Lung (tissue), 12 donors: ENCODE data around the gene TK2. TPM values are rescaled to one million over a fixed set of nuclear protein-coding genes. Genes with fewer than 3 reads are reported as not detected.

ENCODE experiments used
- ATAC-seq: fragments of 200-7000 bp; cut with Tn5 transposase; one replicate; pipeline ENCODE4 v1.9.1; 2020; ENCODE audit warnings: moderate number of reproducible peaks; ENCODE audit not compliant: insufficient read depth, low FRiP score
- DNase-seq, 3 donors: peaks; one replicate each; pipeline ENCODE4 v3.0.0-alpha.2; 2013 to 2017
- H3K27ac ChIP-seq, 2 donors: one replicate each; pipeline ENCODE4 v1.5.1; 2013; ENCODE audit warnings: mild to moderate bottlenecking in 2 of 2, moderate library complexity in 2 of 2, control low read depth in 1 of 2, inconsistent platforms in 1 of 2, low read depth in 1 of 2, low read length in 1 of 2
- H3K27me3 ChIP-seq, 3 donors: one replicate each; pipeline ENCODE4 v1.5.1; 2013; ENCODE audit warnings: low read length in 2 of 3; ENCODE audit not compliant: control insufficient read depth in 3 of 3, insufficient read depth in 3 of 3
- H3K36me3 ChIP-seq, 4 donors: one replicate each; pipeline ENCODE4 v1.5.1; 2013; ENCODE audit warnings: low read length in 4 of 4, mild to moderate bottlenecking in 1 of 4, moderate library complexity in 1 of 4; ENCODE audit not compliant: control insufficient read depth in 4 of 4, insufficient read depth in 4 of 4
- H3K4me1 ChIP-seq, 5 donors: one replicate each; pipeline ENCODE4 v1.5.1; 2013; ENCODE audit warnings: low read length in 5 of 5, mild to moderate bottlenecking in 2 of 5, moderate library complexity in 1 of 5; ENCODE audit not compliant: control insufficient read depth in 5 of 5, insufficient read depth in 5 of 5
- H3K4me3 ChIP-seq: one replicate; pipeline ENCODE4 v1.5.1; 2013; ENCODE audit warnings: mild to moderate bottlenecking, control low read depth, moderate library complexity
- H3K9ac ChIP-seq, 2 donors: one replicate each; pipeline ENCODE4 v1.5.1; 2013; ENCODE audit warnings: low read length in 2 of 2, control low read depth in 1 of 2; ENCODE audit not compliant: insufficient read depth in 1 of 2
- H3K9me3 ChIP-seq, 4 donors: one replicate each; pipeline ENCODE4 v1.5.1; 2013; ENCODE audit warnings: low read length in 3 of 4, mild to moderate bottlenecking in 1 of 4, moderate library complexity in 1 of 4; ENCODE audit not compliant: control insufficient read depth in 4 of 4, insufficient read depth in 3 of 4
- WGBS, 2 donors: extraction: QIAGEN DNeasy Blood & Tissue Kit; methylation state at CpG; one replicate each; pipeline ENCODE4 v1.1.7; 2013; 5-methylcytosine and 5-hydroxymethylcytosine counted together
- polyA plus RNA-seq, 2 donors: library from polyadenylated mRNA; stranded (reverse); fragments of 200-250 nt; gene quantifications; one replicate each; pipeline ENCODE4 v1.2.1, GENCODE V29; 2013
- total RNA-seq, 2 donors: library from RNA; depleted of rRNA in 1 of 2; stranded (reverse); fragments of >200 nt in 1 of 2; gene quantifications; one replicate each; pipeline ENCODE4 v1.2.1, GENCODE V29; 2014 to 2021
- TF ChIP-seq, protein P1 (sequence below): IDR thresholded peaks from 2 replicates; pipeline ENCODE4 v1.5.1; 2012; ENCODE audit warnings: mild to moderate bottlenecking; ENCODE audit errors: control extremely low read depth, extremely low read depth
- donor health status: control.
- donor health status: control.
- donor health status: Bipolar disorder and iron deficiency.
- donor health status: healthy.
- donor health status: DM: yes; HTN: yes; CAD: no.

TK2 gene
- total and polyA plus RNA-seq, 4 donors = 13.1 to 37.7 (median 25.0) TPM

DNA sequence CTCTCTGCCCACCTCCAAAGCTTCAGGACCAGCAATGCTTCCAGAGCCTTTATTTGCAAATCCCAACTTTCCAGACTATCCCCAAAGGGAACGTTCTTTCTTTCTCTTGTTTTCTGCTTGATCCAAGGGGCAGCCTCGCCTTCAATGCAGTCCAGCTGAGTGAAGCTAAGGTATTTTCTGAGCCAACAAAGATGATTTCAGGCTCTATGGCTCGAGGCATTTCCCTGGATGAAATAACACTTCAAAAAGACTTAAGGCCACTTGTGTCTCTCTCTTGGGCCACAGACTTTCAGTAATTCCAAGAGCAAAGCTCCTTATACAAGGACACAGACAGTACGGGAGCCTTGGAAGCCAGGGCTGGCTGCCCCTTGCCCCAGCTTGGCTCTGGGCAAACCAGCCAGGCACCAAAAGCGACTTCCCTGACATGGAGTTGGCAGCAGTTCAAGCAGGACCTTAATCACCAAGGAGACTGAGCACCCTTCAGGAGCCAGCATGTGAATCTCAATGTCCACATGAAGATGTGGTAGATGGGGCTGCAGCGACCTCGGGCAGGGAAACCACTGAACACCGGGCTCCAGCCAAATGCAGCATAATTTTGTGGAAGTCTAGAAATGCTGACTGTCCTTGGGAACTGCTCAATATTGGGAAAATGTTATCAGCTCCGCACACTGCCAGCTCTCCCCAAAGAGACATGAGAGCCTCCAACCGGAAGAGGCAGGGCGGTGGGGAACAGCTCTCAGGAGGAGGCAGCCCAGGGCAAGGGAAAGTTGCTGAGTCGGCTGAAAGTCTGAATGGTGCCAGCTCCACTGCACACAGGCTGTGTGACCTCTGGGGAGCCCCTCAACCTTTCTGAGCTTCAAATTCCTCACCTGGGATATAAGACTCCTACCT, 39.0 kb downstream of the TK2 start:
- no peak for ATAC-seq
- Histone ChIP-seq H3K9ac (no peak overlapping the region), H3K4me1 (peaks cover 6 to 38% (median 17%) of the 10 kb centered on the region in 5 donors), H3K27me3 (no peaks in the 10 kb centered on the region), H3K36me3 (peaks cover 0 to 11% (median 1%) of the 10 kb centered on the region in 4 donors), H3K27ac (peak overlapping the region; percentile 24 to 46), H3K4me3 (no peak overlapping the region), H3K9me3 (no peaks in the 10 kb centered on the region)
- 52 to 71% methylated on average over 12 of the region's 12 CpGs for WGBS, 2 donors
- DNase-seq = peak in 2 of 3 donors; percentile 40 to 56
- TF ChIP-seq, protein P1, sequence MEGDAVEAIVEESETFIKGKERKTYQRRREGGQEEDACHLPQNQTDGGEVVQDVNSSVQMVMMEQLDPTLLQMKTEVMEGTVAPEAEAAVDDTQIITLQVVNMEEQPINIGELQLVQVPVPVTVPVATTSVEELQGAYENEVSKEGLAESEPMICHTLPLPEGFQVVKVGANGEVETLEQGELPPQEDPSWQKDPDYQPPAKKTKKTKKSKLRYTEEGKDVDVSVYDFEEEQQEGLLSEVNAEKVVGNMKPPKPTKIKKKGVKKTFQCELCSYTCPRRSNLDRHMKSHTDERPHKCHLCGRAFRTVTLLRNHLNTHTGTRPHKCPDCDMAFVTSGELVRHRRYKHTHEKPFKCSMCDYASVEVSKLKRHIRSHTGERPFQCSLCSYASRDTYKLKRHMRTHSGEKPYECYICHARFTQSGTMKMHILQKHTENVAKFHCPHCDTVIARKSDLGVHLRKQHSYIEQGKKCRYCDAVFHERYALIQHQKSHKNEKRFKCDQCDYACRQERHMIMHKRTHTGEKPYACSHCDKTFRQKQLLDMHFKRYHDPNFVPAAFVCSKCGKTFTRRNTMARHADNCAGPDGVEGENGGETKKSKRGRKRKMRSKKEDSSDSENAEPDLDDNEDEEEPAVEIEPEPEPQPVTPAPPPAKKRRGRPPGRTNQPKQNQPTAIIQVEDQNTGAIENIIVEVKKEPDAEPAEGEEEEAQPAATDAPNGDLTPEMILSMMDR = no peak

DNA sequence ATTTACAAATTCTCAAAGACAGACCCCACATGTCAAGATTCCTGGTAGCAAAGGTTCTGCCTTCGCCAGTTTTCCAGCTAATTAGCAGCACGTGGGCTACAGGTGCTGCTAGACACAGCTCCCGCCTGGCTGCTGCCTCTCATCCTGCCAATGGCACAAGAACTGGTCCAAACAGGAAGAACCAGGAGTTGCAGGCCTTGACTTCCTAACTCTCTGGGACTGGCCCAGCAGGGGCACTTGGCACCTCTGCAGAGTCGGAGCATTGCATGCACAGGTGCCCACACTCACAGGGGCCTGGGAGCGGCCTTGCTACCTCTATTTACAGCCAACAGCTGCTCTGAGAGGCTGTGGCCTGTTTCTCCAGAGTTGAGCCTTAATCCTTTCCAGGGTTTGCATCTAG, 39.6 kb downstream of the TK2 start:
- 72 to 93% methylated on average over 5 of the region's 5 CpGs for WGBS, 2 donors
- TF ChIP-seq, protein P1 = no peak
- H3K4me3 ChIP-seq = no peak overlapping the region
- H3K27me3 ChIP-seq = no peaks in the 10 kb centered on the region
- peaks cover 0 to 11% (median 1%) of the 10 kb centered on the region in 4 donors for H3K36me3 ChIP-seq
- ATAC-seq = no peak
- no peak overlapping the region for H3K9ac ChIP-seq
- DNase-seq = no peak
- no peaks in the 10 kb centered on the region for H3K9me3 ChIP-seq
- H3K4me1 ChIP-seq = peaks cover 5 to 32% (median 17%) of the 10 kb centered on the region in 5 donors
- peak overlapping the region in 1 of 2 donors; percentile 46 for H3K27ac ChIP-seq

DNA sequence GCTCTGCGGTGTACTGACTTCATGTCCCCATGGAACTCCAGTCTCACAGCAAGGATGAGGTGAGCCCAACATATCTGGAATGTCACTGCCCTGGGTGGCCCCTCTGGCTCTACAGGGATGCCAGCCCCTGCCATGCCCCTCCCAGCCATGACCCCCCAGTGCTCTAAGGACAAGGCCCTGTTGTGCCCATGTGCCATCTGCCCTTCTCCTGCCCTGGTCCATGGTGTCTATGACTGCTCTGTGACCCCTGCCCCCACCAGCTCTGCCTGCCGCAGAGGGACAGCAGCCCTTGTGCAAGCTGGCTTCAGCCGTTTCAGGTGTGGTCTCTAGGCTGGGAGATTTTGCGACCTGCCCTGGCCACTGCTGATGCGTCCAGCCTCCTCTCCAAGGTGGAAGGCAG, 40.3 kb downstream of the TK2 start:
- 95 to 96% methylated on average over 5 of the region's 5 CpGs for WGBS, 2 donors
- TF ChIP-seq, protein P1 = no peak
- DNase-seq (no peak), ATAC-seq (no peak)
- Histone ChIP-seq H3K4me1 (peaks cover 5 to 29% (median 17%) of the 10 kb centered on the region in 5 donors), H3K27ac (peak overlapping the region in 1 of 2 donors; percentile 72), H3K27me3 (no peaks in the 10 kb centered on the region), H3K9ac (no peak overlapping the region), H3K36me3 (peaks cover 0 to 11% (median 1%) of the 10 kb centered on the region in 4 donors), H3K4me3 (no peak overlapping the region), H3K9me3 (no peaks in the 10 kb centered on the region)
